Endothelial cell of umbilical vein (primary cell): Measurements from ENCODE around the gene C14orf93. TPM values are rescaled to one million over a fixed set of nuclear protein-coding genes. Genes with fewer than 3 reads are reported as not detected.

Experiments
- BruUV-seq: library from RNA; stranded (reverse); fragments of 400-500 nt; replicated peaks from 2 replicates; lab custom pipeline; 2021; lab: Mats Ljungman, UMichigan
- CTCF ChIA-PET: fragments of 300-600, 350-600 bp; sonication (Branson Sonifier 250); formaldehyde crosslinking; loops from one replicate; lab custom pipeline; 2021; ENCODE audit warnings: antibody characterized with exemption, inconsistent platforms; lab: Charles Lee
- POLR2A ChIA-PET: fragments of 300-600, 350-600 bp; sonication (Branson Sonifier 250); formaldehyde crosslinking; loops from one replicate; lab custom pipeline; 2021; ENCODE audit warnings: antibody characterized with exemption, inconsistent platforms; lab: Charles Lee
- DNase-seq: peaks from one replicate; pipeline ENCODE4 v3.0.0-alpha.2; 2011; ENCODE audit warnings: low read depth, low spot score
- FAIRE-seq: peaks from 2 replicates; lab custom pipeline; 2011; peaks lifted over from hg19 to GRCh38; lab: Jason Lieb, UNC
- H2AFZ ChIP-seq: 2 replicates; pipeline ENCODE4 v1.6.0; 2012; ENCODE audit warnings: low read depth, low read length, control low read depth, inconsistent platforms
- H3K27ac ChIP-seq: 2 replicates; pipeline ENCODE4 v1.5.1; 2011; ENCODE audit warnings: low read depth, mild to moderate bottlenecking, control low read depth, low read length, moderate library complexity; ENCODE audit not compliant: insufficient read depth
- H3K27me3 ChIP-seq, 2 experiments: 2 replicates each; pipeline versions ENCODE4 v1.6.0 to v1.6.1; 2011; ENCODE audit warnings: low read length in 2 of 2, mixed read lengths in 1 of 2; ENCODE audit not compliant: control insufficient read depth in 2 of 2, insufficient read depth in 2 of 2
- H3K36me3 ChIP-seq, 2 experiments: 2 replicates in 1 of 2; 3 replicates in 1 of 2; pipeline ENCODE4 v1.5.1; 2011; ENCODE audit warnings: low read length in 2 of 2, mild to moderate bottlenecking in 1 of 2, moderate library complexity in 1 of 2; ENCODE audit not compliant: control insufficient read depth in 2 of 2, insufficient read depth in 2 of 2; ENCODE audit errors: extremely low read depth in 1 of 2
- H3K4me1 ChIP-seq: 3 replicates; pipeline ENCODE4 v1.5.1; 2011; ENCODE audit warnings: mild to moderate bottlenecking, low read length; ENCODE audit not compliant: control insufficient read depth, insufficient read depth; ENCODE audit errors: extremely low read depth
- H3K4me2 ChIP-seq: 2 replicates; pipeline ENCODE4 v1.6.1; 2011; ENCODE audit warnings: low read length, control low read depth, mixed read lengths; ENCODE audit not compliant: insufficient read depth
- H3K4me3 ChIP-seq, 3 experiments: fragments of 200-600 bp in 1 of 3; sonication (generic), shearing (Covaris generic) in 1 of 3; replicated peaks in 1 of 3; 2 replicates each; pipeline ENCODE4 v1.5.1; 2011 to 2016; ENCODE audit warnings: control low read depth in 3 of 3, low read length in 3 of 3, mild to moderate bottlenecking in 2 of 3, inconsistent platforms in 1 of 3, low read depth in 1 of 3, moderate library complexity in 1 of 3; ENCODE audit not compliant: insufficient read depth in 1 of 3
- H3K79me2 ChIP-seq: 2 replicates; pipeline ENCODE4 v1.6.0; 2012; ENCODE audit warnings: low read length, inconsistent platforms; ENCODE audit not compliant: control insufficient read depth, insufficient read depth
- H3K9ac ChIP-seq: replicated peaks from 2 replicates; pipeline ENCODE3; 2011; ENCODE audit warnings: low read length, control low read depth; ENCODE audit not compliant: insufficient read depth; ENCODE audit errors: extremely low read depth
- H3K9me1 ChIP-seq: replicated peaks from 3 replicates; pipeline ENCODE4 v1.6.0; 2011; ENCODE audit warnings: mild to moderate bottlenecking, low read length; ENCODE audit not compliant: control insufficient read depth, insufficient read depth; ENCODE audit errors: extremely low read depth
- H3K9me3 ChIP-seq: replicated peaks from 2 replicates; pipeline ENCODE4 v1.5.1; 2012; ENCODE audit warnings: low read length, inconsistent platforms; ENCODE audit not compliant: control insufficient read depth, insufficient read depth
- H4K20me1 ChIP-seq: replicated peaks from 2 replicates; pipeline ENCODE3; 2011; ENCODE audit warnings: mild to moderate bottlenecking, low read length; ENCODE audit not compliant: control insufficient read depth, insufficient read depth; ENCODE audit errors: extremely low read depth
- EZH2 ChIP-seq: IDR thresholded peaks from 2 replicates; pipeline ENCODE4 v1.6.1; 2012; ENCODE audit warnings: borderline replicate concordance, low read depth, mild to moderate bottlenecking, moderate library complexity, low read length, inconsistent platforms; ENCODE audit not compliant: severe bottlenecking
- FOS ChIP-seq: IDR thresholded peaks from 2 replicates; pipeline ENCODE4 v1.6.1; 2011; ENCODE audit warnings: mild to moderate bottlenecking, low read length, moderate library complexity, borderline replicate concordance; ENCODE audit not compliant: insufficient read depth
- GATA2 ChIP-seq: IDR thresholded peaks from 2 replicates; pipeline ENCODE4 v1.7.0; 2011; ENCODE audit warnings: low read depth, mild to moderate bottlenecking, moderate library complexity, mixed read lengths, low read length; ENCODE audit not compliant: insufficient read length, insufficient read depth
- JUN ChIP-seq: IDR thresholded peaks from 2 replicates; pipeline ENCODE4 v1.6.1; 2011; ENCODE audit warnings: borderline replicate concordance, low read depth; ENCODE audit not compliant: insufficient read length, insufficient read depth
- MYC ChIP-seq: IDR thresholded peaks from one replicate; pipeline ENCODE4 v1.6.1; 2011; ENCODE audit warnings: mild to moderate bottlenecking, low read depth, low read length
- POLR2A ChIP-seq: IDR thresholded peaks from 2 replicates; pipeline ENCODE4 v1.6.1; 2012; ENCODE audit warnings: low read depth, mild to moderate bottlenecking, control low read depth, low read length
- POLR2AphosphoS5 ChIP-seq: IDR thresholded peaks from 2 replicates; pipeline ENCODE4 v1.6.1; 2012; ENCODE audit warnings: low read depth, mild to moderate bottlenecking, control low read depth, low read length, moderate library complexity; ENCODE audit not compliant: insufficient read depth
- dilution Hi-C: fragments of 300-500 bp; cut with MboI; formaldehyde crosslinking; loops from one replicate; pipeline ENCODE4 v1.15.0; 2019; ENCODE audit warnings: low sequenced_read_pairs; ENCODE audit not compliant: extremely low pct_ligation_motif_present
- intact Hi-C: fragments of 100-400 bp; cut with micrococcal nuclease; formaldehyde crosslinking; loops from one replicate; pipeline ENCODE4 v1.10.0; 2022
- polyA plus RNA-seq, 4 experiments: library from polyadenylated mRNA; depleted of rRNA in 3 of 4; stranded (reverse) in 3 of 4; unstranded in 1 of 4; fragments of >200 nt; gene quantifications; 2 replicates each; pipeline versions ENCODE4 v1.2.1 to v1.2.3, GENCODE V29; 2011 to 2012; ENCODE audit warnings: missing spikeins in 1 of 4
- total RNA-seq: library from RNA; stranded (reverse); gene quantifications from 2 replicates; pipeline ENCODE4 v1.2.3, GENCODE V29; 2021
- TF ChIP-seq, protein P1 (sequence below): IDR thresholded peaks from 2 replicates; pipeline ENCODE4 v1.6.1; 2011; ENCODE audit not compliant: insufficient read depth, insufficient read length
- TF ChIP-seq, protein P2 (sequence below), 2 donors: IDR thresholded peaks; 1 replicate in 1 of 2; 2 replicates in 1 of 2; pipeline ENCODE4 v1.5.1; 2011; ENCODE audit warnings: low read length in 2 of 2, mild to moderate bottlenecking in 2 of 2, moderate library complexity in 2 of 2, control low read depth in 1 of 2, inconsistent platforms in 1 of 2, low read depth in 1 of 2; ENCODE audit not compliant: insufficient read depth in 1 of 2; ENCODE audit errors: extremely low read depth in 1 of 2

The C14orf93 gene
- total and polyA plus RNA-seq, 2 donors (not counting 3 experiments of a cell fraction or from before 2014, with no cell fraction given): 7.1 to 9.2 TPM

DNA sequence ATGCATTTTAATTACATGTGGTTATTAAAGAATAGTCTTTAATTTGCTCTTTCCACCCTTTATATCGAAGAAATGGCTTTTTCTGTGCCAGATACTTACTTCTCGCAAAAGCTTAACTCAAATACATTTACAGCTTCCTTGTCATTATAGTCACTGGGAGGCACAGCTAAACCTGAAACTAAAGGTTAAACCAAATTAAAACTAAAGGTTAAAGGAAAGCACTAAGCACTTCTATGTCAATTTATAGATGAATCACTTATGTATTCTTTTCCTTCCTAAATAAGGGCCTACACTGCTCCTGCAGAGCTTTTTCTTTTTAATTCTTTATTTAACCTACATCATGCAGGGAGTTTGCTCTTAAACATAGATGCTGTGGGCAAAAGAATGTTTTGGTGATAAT lies 9.1 kb downstream of the C14orf93 start:
- no peak for FAIRE-seq

More for the DNA sequence above, 9.1 kb downstream of the C14orf93 start:
- Histone ChIP-seq H3K27me3 (no peaks in the 10 kb centered on the region), H3K36me3 (no peaks in the 10 kb centered on the region), H3K9me1 (no peaks in the 10 kb centered on the region), H3K4me2 (no peak overlapping the region), H3K79me2 (no peaks in the 10 kb centered on the region), H3K9ac (no peak overlapping the region), H3K4me1 (peaks cover 5% of the 10 kb centered on the region), H3K27ac (no peak overlapping the region), H3K9me3 (no peaks in the 10 kb centered on the region), H2AFZ (no peak overlapping the region), H4K20me1 (no peaks in the 10 kb centered on the region), H3K4me3 (no peak overlapping the region)
- ChIA-PET POLR2A (interaction anchor here (0.6 kb wide), 1 partner anchor 34 kb away, joined by 3 read pairs; the partner anchor contains the start of gene PSMB5), CTCF (interaction anchor here (0.7 to 3.4 kb wide), 5 partner anchors 13 to 68 kb away, joined by 3 to 32 read pairs (median 6); no protein-coding TSS in a partner anchor)
- DNase-seq: no peak
- BruUV-seq: no TSS peak
- no peak for TF ChIP-seq EZH2
- TF ChIP-seq POLR2AphosphoS5: no peak
- TF ChIP-seq MYC: no peak
- TF ChIP-seq GATA2: no peak
- TF ChIP-seq JUN: no peak
- no peak for TF ChIP-seq FOS
- TF ChIP-seq, protein P1, sequence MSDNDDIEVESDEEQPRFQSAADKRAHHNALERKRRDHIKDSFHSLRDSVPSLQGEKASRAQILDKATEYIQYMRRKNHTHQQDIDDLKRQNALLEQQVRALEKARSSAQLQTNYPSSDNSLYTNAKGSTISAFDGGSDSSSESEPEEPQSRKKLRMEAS: no peak
- TF ChIP-seq, protein P2, sequence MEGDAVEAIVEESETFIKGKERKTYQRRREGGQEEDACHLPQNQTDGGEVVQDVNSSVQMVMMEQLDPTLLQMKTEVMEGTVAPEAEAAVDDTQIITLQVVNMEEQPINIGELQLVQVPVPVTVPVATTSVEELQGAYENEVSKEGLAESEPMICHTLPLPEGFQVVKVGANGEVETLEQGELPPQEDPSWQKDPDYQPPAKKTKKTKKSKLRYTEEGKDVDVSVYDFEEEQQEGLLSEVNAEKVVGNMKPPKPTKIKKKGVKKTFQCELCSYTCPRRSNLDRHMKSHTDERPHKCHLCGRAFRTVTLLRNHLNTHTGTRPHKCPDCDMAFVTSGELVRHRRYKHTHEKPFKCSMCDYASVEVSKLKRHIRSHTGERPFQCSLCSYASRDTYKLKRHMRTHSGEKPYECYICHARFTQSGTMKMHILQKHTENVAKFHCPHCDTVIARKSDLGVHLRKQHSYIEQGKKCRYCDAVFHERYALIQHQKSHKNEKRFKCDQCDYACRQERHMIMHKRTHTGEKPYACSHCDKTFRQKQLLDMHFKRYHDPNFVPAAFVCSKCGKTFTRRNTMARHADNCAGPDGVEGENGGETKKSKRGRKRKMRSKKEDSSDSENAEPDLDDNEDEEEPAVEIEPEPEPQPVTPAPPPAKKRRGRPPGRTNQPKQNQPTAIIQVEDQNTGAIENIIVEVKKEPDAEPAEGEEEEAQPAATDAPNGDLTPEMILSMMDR (IDR thresholded peaks at IDR 0.05; ENCODE audit: extremely low read depth in 1 of 2, insufficient read depth in 1 of 2, low read depth in 1 of 2, low read length in 2 of 2): no peak
- no peak for TF ChIP-seq POLR2A
- dilution Hi-C loops: no loop called here
- intact Hi-C loops: no loop called here
